ENCODE data around the gene CFAP43.

Gene CFAP43, protein sequence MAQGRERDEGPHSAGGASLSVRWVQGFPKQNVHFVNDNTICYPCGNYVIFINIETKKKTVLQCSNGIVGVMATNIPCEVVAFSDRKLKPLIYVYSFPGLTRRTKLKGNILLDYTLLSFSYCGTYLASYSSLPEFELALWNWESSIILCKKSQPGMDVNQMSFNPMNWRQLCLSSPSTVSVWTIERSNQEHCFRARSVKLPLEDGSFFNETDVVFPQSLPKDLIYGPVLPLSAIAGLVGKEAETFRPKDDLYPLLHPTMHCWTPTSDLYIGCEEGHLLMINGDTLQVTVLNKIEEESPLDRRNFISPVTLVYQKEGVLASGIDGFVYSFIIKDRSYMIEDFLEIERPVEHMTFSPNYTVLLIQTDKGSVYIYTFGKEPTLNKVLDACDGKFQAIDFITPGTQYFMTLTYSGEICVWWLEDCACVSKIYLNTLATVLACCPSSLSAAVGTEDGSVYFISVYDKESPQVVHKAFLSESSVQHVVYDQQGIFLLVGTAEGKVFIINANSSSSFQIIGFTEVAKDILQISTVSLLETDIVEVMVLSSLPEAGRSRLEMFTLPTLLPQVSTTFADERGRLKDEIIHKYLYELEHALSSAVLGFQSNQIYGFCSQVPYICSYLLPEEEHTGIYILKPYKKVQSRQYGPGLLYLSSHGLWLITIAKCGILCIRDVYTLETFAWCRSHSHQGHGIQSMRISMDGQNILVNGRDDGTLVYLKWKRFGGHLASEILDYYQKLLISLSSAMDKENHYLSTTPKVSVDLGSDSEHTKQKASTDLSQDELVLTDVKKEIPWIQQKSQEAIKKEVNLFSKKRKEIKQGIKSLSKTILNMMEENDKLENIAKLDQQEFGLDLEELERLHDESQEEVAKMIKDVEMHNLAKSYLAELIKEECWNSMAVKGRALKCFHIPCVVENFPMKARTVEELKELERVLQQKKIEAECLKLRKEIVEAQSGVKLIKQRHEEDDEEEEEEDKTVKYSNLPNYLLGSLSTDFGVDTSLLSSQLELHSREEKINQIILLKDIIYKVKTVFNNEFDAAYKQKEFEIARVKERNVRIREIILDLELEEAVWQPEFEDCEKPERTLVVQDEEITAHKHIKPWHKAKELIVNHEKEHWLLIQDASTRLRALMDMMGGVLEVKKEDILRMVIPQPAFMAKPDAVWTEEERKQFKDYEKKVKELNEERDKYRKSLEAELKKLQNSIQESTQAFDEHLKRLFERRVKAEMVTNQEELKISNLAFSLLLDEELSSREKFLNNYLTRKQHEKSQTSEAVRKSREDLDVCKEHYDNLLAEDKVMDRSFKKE (N-terminal part only)

DNA sequence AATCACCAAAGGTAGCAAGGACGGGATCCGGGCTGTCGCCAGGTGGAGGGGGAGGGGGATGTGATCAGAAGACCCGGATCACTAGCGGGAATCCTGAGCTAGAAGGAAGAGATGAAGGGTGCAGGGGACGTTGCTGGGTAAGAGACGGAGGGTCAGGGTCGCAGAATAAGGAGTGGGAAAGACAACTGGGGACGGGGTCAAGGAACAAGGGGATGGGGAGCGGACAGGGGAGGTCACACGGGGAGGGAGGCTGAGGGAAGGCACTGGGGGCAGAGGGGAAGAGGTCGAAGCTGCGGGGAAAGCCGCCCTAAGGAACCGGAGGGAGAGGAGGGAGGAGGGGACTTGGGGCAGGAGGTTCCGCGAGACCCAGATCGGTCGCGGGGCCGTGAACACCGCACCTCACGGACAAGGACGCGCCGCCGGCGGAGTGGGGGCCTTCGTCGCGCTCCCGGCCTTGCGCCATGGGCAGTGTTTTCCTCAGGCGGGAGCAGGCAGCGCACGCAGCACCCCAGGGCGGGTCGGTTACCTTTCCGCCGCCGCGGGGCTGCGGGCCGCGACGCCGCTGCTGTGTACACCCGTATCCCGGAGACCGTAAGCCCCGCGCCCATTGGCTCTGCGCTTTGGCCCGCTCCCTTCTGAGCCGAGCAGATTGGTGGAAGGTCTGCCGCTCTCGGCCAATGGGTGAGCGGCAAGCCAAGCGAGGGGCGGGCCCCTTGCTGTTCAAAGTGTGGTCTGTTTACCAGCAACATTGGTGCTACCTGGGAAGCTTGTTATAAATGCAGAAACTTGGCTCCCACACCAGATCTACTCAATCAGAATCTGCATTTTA lies at the start of gene CFAP43:
Gene CFAP43 (minus strand): TSS at position 581 of the 829 bp plus-strand sequence. CDS start 118 bp downstream, at position 463.
- peak; percentile 97 for DNase-seq (ENCODE audit: low read depth)
- peak within 1 kb of the TSS; percentile 93 for H3K4me3 ChIP-seq (ENCODE audit: low read depth, low read length)
- TF ChIP-seq, protein P1, sequence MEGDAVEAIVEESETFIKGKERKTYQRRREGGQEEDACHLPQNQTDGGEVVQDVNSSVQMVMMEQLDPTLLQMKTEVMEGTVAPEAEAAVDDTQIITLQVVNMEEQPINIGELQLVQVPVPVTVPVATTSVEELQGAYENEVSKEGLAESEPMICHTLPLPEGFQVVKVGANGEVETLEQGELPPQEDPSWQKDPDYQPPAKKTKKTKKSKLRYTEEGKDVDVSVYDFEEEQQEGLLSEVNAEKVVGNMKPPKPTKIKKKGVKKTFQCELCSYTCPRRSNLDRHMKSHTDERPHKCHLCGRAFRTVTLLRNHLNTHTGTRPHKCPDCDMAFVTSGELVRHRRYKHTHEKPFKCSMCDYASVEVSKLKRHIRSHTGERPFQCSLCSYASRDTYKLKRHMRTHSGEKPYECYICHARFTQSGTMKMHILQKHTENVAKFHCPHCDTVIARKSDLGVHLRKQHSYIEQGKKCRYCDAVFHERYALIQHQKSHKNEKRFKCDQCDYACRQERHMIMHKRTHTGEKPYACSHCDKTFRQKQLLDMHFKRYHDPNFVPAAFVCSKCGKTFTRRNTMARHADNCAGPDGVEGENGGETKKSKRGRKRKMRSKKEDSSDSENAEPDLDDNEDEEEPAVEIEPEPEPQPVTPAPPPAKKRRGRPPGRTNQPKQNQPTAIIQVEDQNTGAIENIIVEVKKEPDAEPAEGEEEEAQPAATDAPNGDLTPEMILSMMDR (conservative IDR thresholded peaks at IDR 0.05; ENCODE audit: low read depth, low read length) = no peak

DNA sequence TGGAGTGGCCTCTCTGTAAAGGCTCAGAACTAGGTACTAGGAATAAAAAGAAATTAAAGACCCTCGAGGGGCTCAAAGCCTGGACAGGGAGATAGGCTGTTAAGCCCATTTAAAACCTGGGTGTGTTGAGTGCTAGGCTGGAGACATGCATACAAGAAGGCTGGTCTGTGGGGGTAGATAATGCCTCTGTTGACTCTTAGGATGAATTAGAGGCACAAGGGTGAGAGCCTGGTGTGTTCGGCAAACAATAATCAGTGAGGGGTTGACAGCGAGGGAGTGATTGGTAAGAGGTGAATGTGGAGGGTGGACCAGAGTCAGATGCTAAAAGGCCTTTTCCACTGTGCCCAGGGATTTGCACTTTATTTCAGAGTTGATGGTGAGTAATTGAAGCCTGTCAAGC lies 49.5 kb upstream of the CFAP43 start:
- DNase-seq (ENCODE audit: low read depth) = no peak
- TF ChIP-seq, protein P1 (conservative IDR thresholded peaks at IDR 0.05; ENCODE audit: low read depth, low read length) = no peak
- no peak overlapping the region for H3K4me3 ChIP-seq (ENCODE audit: low read depth, low read length)

DNA sequence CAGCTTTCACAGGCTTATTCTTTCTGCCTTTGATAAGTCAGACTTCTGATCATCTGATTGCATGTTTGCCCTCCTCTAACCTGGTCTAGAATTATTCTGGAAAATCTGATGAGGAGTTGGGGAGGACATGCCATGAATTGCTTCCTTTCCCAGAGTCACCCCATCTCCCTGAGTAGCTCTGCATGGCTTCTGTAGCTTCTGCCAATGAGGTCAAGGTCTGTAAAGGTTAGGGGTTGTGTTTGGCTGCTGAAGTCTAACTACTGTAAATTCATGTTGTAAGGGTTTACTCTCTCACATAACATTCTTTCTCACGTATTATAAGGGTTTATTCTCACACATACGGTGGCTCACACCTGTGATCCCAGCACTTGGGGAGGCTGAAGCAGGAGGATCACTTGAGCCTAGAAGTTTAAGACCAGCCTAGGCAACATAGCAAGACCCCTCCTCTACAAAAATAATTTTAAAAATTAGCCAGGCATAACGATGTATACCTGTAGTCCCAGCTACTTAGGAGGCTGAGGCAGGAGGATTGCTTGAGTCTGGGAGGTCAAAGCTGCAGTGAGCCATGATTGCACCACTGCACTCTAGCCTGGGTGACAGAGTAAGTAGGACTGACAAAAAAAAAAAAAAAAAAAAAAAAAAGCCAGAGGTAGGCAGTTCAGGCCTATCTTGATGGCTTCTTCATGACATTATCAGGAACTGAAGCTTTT lies 47.5 kb upstream of the CFAP43 start:
- H3K4me3 ChIP-seq (ENCODE audit: low read depth, low read length) = no peak overlapping the region
- DNase-seq (ENCODE audit: low read depth) = no peak
- TF ChIP-seq, protein P1 (conservative IDR thresholded peaks at IDR 0.05; ENCODE audit: low read depth, low read length) = no peak

DNA sequence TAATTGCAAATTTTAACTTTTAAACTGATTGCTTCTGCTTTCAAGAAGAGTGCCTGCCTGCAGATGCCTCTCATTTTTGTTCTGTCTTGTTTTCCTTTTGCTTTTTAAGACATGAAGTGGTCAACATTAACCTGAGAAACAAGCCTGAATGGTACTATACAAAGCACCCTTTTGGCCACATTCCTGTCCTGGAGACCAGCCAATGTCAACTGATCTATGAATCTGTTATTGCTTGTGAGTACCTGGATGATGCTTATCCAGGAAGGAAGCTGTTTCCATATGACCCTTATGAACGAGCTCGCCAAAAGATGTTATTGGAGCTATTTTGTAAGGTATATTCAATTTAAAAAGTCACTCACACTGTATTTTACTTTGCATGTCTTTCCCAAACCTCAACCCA lies 45.6 kb upstream of the CFAP43 start:
- no peak for DNase-seq (ENCODE audit: low read depth)
- TF ChIP-seq, protein P1 (conservative IDR thresholded peaks at IDR 0.05; ENCODE audit: low read depth, low read length) = no peak
- no peak overlapping the region for H3K4me3 ChIP-seq (ENCODE audit: low read depth, low read length)

DNA sequence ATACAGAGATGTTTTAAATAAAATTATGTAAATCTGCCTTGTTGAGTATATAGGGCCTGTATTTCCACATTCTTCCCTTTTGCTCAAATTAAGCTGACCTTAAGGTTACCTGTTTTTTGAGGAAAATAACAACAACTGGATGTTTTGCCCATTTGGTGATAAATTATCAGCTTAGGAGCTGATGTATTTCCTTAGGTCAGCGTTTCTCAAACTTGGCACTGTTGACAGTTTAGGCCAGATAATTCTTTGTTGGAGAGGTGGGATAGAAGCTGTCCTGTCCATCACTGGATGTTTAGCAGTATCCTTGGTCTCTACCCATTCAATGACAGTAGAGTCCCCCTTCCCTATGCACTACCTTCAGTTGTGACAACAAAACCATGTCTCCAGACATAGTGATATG lies 44.0 kb upstream of the CFAP43 start:
- TF ChIP-seq, protein P1 (conservative IDR thresholded peaks at IDR 0.05; ENCODE audit: low read depth, low read length) = no peak
- DNase-seq (ENCODE audit: low read depth) = no peak
- H3K4me3 ChIP-seq (ENCODE audit: low read depth, low read length) = no peak overlapping the region
